Measurements from ENCODE around the gene SCAMP5.

- TF ChIP-seq MAX (IDR thresholded peaks at IDR 0.05) (no peak), CTCF (IDR thresholded peaks at IDR 0.05 in 2 of 3, conservative IDR thresholded peaks at IDR 0.05 in 1 of 3; ENCODE audit: borderline replicate concordance in 1 of 3, insufficient read depth in 1 of 3, low read depth in 2 of 3, low read length in 2 of 3) (no peak), POLR2A (IDR thresholded peaks at IDR 0.05; ENCODE audit: borderline replicate concordance, extremely low read depth, insufficient read depth, insufficient read length) (no peak), CEBPB (IDR thresholded peaks at IDR 0.05; ENCODE audit: low read depth) (no peak), RAD21 (IDR thresholded peaks at IDR 0.05; ENCODE audit: low read depth) (no peak), JUND (IDR thresholded peaks at IDR 0.05) (no peak), ZFX (IDR thresholded peaks at IDR 0.05) (no peak), YY1 (IDR thresholded peaks at IDR 0.05; ENCODE audit: extremely low read depth, insufficient replicate concordance, low read depth, low read length) (no peak)
Observed at GRCh38 chr15:75061272-75061671, 65.9 kb downstream of the SCAMP5 start.
